ENCODE measurements around the gene ZNF75A.
"Not testable (repeated sequence)": the region's sequence is repeated elsewhere in the genome, so short reads cannot be mapped to it uniquely, and the experiment has no call there.

Gene ZNF75A

DNA sequence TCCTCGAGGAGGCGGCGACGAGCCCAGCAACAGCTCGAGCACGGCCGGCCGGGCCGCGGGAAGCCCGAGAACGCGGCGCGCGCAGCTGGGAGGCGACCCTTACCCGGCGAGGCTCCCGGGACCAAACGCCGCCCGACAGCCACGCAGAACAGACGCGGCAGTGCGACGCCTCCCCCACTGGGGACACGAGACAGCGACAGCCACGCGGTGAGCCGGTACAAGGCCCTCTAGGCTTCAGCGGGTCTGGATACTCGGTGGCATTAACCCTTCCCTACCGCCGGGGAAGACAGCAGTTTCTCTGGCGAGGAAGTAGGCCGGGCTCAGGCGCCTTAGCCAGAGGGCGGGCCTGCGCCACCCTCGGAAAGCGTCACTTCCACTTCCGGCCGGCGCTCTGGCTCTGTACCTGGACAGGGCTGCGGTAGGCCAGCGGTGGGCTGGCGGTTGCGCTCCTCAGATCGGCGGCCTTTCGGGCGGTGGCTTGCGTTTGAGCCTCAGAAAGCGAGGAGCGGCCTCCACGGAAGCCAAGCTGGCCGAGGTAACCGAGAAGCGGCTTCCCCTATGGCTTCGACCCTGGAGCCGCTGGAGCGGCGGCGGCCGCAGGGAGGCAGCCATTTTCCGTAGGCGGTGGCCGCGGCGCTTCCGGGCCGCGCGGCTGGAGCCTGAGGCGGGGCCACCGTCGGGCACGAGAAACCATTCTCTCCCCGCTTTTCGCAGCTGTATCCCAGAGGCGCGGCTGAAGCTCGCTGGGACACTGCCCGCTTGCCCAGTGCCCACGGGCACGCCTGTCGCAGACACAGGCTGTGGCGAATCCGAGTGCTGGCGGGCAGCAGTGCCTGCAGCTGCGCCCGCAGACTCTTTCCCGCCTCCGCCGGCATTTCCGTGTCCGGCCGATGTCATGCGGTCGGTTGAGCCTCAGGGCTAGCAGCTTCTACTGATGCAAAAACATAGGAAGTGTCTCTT is at the start of gene ZNF75A, which contains the start of gene TIGD7:
ZNF75A (plus strand) TSS at position 389 of the 960 bp plus-strand sequence. CDS start 2,932 bp downstream, outside the sequence.
TIGD7 (minus strand) TSS at position 322 of the 960 bp plus-strand sequence. CDS start 4,816 bp downstream, outside the sequence.
- DNase-seq (ENCODE audit: low read depth) = peak; percentile 73

DNA sequence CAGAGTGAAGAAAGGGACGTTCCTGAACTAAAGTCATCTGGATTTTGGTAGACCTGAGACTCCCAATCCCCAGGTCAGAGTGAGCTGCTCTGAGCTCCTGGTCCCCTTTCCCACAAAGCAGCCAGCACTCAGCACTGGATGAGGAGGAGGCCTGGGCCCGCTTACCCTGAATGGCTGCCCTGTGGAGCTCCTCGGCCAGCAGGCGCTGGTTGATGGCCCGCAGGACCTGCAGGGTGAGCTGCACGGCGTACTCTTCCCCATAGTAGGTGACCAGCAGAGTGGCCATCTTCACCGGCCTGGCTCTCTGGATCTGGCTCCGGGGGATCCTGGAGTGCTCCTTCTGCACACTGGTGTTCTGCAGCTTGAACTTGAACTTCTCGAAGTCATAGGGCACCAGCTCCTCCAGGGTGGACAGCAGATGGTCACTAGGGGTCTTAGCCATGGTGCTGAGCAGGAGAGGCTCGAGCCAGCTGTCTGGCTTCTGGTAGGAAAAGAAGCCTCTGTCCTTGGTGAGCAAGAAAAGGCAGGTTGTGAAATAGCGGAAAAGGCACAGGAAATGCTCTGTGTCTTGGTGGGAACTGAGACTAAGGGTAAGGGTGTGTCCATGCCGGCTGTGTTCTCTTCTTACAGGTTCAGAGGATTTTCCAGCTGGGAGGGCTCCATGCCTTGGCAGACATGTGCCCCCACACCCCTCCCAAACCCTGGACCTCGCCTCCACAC is 49.0 kb upstream of the ZNF75A start, which contains the start of gene MEFV:
MEFV (minus strand) TSS at position 488 of the 720 bp plus-strand sequence; CDS start at position 442, 46 bp downstream.
- no peak for DNase-seq (ENCODE audit: low read depth)

DNA sequence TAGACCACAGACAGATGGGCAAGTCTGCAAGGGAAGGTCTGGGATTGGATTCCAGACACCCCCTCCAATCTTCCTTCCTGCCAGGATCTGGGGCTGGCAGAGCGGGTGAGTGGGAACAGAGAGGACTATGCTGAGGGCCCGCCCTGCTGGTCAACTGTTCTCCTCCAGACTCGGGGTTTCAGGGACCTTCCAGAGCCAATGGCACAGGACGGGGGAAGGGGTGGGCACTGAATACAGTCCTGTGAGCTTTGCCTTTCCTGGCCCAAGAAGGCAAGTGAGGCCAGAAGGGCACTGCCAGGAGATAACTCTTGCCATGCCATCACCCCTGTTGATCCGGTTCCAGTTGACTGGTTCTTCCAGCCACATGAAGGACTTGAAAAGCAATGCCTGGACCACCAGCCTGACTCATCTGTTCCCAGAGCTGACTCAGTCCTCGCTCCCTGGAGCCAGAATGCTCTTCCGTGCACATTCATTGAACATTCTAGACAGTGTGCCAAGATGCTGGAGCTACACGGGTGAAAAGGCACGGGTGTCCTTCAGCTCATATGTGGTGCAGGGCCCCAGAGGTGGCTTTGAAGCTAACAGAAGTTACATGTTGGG is 48.3 kb upstream of the ZNF75A start:
- DNase-seq (ENCODE audit: low read depth) = no peak

- DNase-seq (ENCODE audit: low read depth) = no peak
These were observed 45.5 kb upstream of the ZNF75A start for GRCh38 chr16:3259836-3260235.

GRCh38 chr16:3262517-3262916 is 42.8 kb upstream of the ZNF75A start:
- no peak for DNase-seq (ENCODE audit: low read depth)

DNA sequence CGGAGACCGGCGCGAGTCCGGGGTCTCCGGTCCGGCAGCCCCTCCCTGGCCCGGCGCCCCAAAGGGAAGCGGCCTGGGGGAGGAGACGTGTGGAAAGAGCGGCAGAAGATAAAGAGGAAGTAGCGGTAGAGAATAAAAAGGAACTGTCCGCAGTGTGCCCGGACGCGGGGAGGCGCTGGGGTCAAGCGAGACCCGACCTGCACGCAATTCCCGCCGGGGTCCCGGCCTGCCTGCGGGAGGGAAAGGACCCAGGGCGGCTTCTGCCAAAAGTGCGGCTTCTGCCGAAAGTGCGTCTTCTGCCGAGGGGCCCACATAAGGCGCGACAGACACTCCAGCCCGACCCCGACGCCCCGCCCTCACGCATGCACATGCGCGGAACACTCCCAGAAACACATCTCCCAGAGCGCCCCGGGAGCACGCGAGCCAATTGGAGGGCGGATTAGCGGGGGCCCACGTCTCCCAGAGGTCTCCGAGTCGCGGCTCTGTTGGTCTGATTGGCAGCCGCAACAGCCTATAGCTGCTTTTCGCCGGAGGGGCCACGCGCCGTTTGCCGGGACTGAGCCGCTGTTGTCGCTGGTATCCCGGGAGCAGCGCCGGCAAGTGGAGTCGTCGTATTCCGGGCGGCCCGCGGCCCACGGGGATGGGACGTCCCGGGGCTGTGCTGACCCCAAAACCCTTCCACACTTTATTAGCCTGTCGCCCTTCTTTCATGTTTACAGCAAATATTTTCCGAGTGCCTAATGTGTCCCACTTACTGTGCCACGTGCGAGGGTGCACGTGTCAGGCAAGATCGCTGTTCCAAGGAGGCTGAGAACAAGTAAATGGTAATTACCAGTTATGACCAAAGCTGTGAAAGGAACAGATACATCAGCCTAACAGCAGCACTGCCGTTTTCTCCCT is 40.9 kb upstream of the ZNF75A start:
- peak; percentile 98 for DNase-seq (ENCODE audit: low read depth)

- no peak for DNase-seq (ENCODE audit: low read depth)
These were observed 38.3 kb upstream of the ZNF75A start for GRCh38 chr16:3266873-3267537.

DNA sequence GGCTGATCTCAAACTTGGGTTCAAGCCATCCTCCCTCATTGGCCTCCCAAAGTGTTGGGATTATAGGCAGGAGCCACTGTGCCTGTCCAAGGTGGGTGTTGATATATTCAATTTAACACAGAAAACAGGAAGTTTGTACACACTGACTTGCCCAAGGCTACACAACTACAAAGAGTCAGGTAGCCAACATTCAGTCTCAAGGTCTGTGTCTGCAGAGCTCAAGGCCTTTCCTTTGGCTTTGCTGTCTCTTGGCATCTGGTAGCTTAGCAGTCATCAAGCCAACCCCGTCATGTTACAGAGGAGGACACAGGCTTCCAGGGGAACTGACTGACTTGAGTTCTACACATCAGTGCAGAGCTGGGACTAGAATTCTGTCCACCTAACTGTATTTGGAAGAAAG is 37.0 kb upstream of the ZNF75A start:
- no peak for DNase-seq (ENCODE audit: low read depth)

- DNase-seq (ENCODE audit: low read depth) = not testable (repeated sequence)
These were observed 34.6 kb upstream of the ZNF75A start for GRCh38 chr16:3270718-3271117.

DNA sequence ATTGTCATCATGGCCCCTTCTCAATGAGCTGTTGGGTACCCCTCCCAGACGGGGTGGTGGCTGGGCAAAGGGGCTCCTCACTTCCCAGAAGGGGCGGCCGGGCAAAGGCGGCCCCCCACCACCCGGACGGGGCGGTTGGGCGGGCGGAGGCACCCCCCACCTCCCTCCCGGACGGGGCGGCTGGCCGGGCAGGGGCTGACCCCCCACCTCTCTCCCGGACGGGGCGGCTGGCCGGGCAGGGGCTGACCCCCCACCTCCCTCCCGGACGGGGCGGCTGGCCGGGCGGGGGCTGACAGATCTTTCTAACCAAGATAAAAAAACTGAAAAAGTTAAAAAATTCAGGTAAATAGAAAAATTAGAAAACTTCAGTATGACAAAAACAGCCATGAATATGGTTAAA is 34.0 kb upstream of the ZNF75A start:
- not testable (repeated sequence) for DNase-seq (ENCODE audit: low read depth)

GRCh38 chr16:3274490-3274889 is 30.8 kb upstream of the ZNF75A start:
- DNase-seq (ENCODE audit: low read depth) = no peak

GRCh38 chr16:3274947-3275346 is 30.4 kb upstream of the ZNF75A start:
- DNase-seq (ENCODE audit: low read depth) = no peak

- DNase-seq (ENCODE audit: low read depth) = no peak
These were observed 28.6 kb upstream of the ZNF75A start for GRCh38 chr16:3276679-3277078.

GRCh38 chr16:3281222-3281820 is 24.0 kb upstream of the ZNF75A start:
- no peak for DNase-seq (ENCODE audit: low read depth)

DNA sequence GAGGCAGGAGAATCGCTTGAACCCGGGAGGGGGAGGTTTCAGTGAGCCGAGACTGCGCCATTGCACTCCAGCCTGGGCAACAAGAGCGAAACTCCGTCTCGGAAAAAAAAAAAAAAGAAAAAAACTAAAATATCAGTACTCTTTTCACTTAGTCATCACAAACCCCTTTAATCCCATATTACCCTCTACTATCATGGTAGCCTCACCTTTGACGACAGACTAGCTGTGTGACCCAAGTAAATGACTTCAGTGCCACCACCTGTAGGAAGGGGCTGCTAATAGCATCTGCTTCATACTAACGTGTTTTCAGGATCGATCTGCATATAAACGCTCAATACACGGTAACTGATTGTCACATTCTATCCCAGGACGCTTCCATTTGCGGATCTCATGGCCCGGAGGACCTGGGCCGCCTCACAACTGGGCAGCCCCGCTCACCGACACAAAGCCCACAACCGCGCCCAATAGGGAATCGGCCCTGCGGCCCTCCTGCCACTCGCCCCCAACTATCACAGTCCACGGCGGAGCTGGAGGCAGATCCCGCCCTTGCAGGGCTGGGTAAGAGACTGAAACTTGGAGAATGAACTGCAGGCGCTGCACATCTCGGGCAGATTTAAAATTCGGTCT is 23.1 kb upstream of the ZNF75A start:
- no peak for DNase-seq (ENCODE audit: low read depth)

DNA sequence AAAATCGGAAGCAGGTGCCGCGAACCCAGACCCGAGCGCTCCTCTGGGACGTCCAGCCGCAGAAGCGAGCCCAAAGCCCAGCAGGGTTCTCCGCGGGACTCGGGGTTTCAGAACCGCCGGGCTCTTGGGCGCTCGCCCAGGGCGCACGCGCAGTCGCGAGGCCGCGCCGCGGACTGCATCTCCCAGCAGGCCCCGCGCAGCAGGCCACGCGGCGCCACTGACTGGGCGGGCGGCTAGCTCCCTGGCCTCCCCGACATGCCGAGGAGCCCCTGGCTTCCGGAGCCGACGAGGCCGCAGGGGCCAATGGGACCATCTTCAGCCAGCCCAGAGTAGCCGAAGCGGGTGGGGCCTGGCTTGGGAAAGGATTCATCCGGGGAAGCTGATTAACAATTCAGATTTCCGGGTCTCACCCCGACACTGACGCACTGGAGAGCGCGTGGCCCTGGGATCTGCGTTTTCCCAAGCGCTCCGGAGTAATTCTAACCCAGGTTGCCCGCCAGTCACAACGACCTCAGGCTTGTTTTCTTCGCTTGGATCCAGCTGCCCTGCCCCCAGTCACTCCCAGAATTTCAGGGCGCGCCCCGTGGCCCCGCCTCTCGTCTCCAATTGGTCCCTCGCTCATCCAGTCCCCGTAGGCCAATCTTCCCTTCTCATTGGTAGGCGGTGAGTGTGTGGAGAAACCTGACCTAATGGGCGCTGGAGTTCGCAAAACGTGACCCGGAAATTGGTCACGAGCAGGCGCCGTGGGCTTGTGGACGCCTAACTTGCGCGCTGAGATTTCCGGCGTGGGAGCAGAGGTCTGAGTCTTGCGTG is 22.4 kb upstream of the ZNF75A start, which contains the start of gene ZNF263:
ZNF263 (plus strand) TSS at position 762 of the 813 bp plus-strand sequence. CDS start 328 bp downstream, outside the sequence.
- DNase-seq (ENCODE audit: low read depth) = peak; percentile 91

DNA sequence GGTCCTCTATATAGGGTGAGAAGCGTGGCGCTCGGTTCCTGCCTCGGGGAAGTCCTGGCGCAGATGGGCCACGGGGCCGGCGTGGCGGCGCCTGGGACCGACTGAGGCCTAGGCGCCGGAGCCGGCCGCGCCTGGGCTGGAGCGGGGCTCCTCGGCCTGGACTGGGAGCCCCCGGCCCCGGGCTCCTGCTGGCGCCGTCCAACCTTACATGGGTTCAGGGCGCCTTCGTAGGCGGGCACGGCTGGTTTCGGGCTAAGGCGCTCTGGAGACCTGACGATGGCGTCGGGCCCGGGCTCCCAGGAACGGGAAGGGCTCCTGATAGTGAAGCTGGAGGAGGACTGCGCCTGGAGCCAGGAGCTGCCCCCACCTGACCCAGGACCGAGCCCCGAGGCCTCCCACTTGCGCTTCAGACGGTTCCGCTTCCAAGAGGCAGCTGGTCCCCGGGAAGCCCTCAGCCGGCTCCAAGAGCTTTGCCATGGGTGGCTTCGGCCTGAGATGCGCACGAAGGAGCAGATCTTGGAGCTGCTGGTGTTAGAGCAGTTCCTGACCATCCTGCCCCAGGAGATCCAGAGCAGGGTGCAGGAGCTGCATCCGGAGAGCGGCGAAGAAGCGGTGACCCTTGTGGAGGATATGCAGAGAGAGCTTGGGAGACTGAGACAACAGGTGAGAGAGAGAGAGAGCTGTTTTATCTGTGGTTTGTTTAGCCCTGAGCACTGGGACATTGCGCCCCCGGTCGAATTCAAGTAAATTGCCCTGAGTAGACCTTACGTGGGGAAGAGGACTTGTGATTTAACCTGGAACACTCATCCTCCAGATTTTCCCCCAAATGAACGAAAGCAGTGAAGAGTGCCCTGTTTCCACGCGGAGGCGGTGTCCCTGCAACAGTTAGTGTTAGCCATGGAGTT is 21.5 kb upstream of the ZNF75A start:
- no peak for DNase-seq (ENCODE audit: low read depth)

- no peak for DNase-seq (ENCODE audit: low read depth)
These were observed 20.2 kb upstream of the ZNF75A start for GRCh38 chr16:3285131-3285530.
